Lung (tissue), 12 donors: ENCODE data around the gene SLC6A7. TPM values are rescaled to one million over a fixed set of nuclear protein-coding genes. Genes with fewer than 3 reads are reported as not detected.
A peak's percentile ranks its signal among the peaks of the same experiment; 100 is the strongest.
"Not testable (repeated sequence)": the region's sequence is repeated elsewhere in the genome, so short reads cannot be mapped to it uniquely, and the experiment has no call there.

Experiments
- ATAC-seq: fragments of 200-7000 bp; cut with Tn5 transposase; one replicate; pipeline ENCODE4 v1.9.1; 2020; ENCODE audit warnings: moderate number of reproducible peaks; ENCODE audit not compliant: insufficient read depth, low FRiP score
- DNase-seq, 3 donors: peaks; one replicate each; pipeline ENCODE4 v3.0.0-alpha.2; 2013 to 2017
- H3K27ac ChIP-seq, 2 donors: one replicate each; pipeline ENCODE4 v1.5.1; 2013; ENCODE audit warnings: mild to moderate bottlenecking in 2 of 2, moderate library complexity in 2 of 2, control low read depth in 1 of 2, inconsistent platforms in 1 of 2, low read depth in 1 of 2, low read length in 1 of 2
- H3K27me3 ChIP-seq, 3 donors: one replicate each; pipeline ENCODE4 v1.5.1; 2013; ENCODE audit warnings: low read length in 2 of 3; ENCODE audit not compliant: control insufficient read depth in 3 of 3, insufficient read depth in 3 of 3
- H3K36me3 ChIP-seq, 4 donors: one replicate each; pipeline ENCODE4 v1.5.1; 2013; ENCODE audit warnings: low read length in 4 of 4, mild to moderate bottlenecking in 1 of 4, moderate library complexity in 1 of 4; ENCODE audit not compliant: control insufficient read depth in 4 of 4, insufficient read depth in 4 of 4
- H3K4me1 ChIP-seq, 5 donors: one replicate each; pipeline ENCODE4 v1.5.1; 2013; ENCODE audit warnings: low read length in 5 of 5, mild to moderate bottlenecking in 2 of 5, moderate library complexity in 1 of 5; ENCODE audit not compliant: control insufficient read depth in 5 of 5, insufficient read depth in 5 of 5
- H3K4me3 ChIP-seq: one replicate; pipeline ENCODE4 v1.5.1; 2013; ENCODE audit warnings: mild to moderate bottlenecking, control low read depth, moderate library complexity
- H3K9ac ChIP-seq, 2 donors: one replicate each; pipeline ENCODE4 v1.5.1; 2013; ENCODE audit warnings: low read length in 2 of 2, control low read depth in 1 of 2; ENCODE audit not compliant: insufficient read depth in 1 of 2
- H3K9me3 ChIP-seq, 4 donors: one replicate each; pipeline ENCODE4 v1.5.1; 2013; ENCODE audit warnings: low read length in 3 of 4, mild to moderate bottlenecking in 1 of 4, moderate library complexity in 1 of 4; ENCODE audit not compliant: control insufficient read depth in 4 of 4, insufficient read depth in 3 of 4
- CTCF ChIP-seq: IDR thresholded peaks from 2 replicates; pipeline ENCODE4 v1.5.1; 2012; ENCODE audit warnings: mild to moderate bottlenecking; ENCODE audit errors: control extremely low read depth, extremely low read depth
- WGBS, 2 donors: extraction: QIAGEN DNeasy Blood & Tissue Kit; methylation state at CpG; one replicate each; pipeline ENCODE4 v1.1.7; 2013; 5-methylcytosine and 5-hydroxymethylcytosine counted together
- polyA plus RNA-seq, 2 donors: library from polyadenylated mRNA; stranded (reverse); fragments of 200-250 nt; gene quantifications; one replicate each; pipeline ENCODE4 v1.2.1, GENCODE V29; 2013
- total RNA-seq, 2 donors: library from RNA; depleted of rRNA in 1 of 2; stranded (reverse); fragments of >200 nt in 1 of 2; gene quantifications; one replicate each; pipeline ENCODE4 v1.2.1, GENCODE V29; 2014 to 2021
- donor health status: control.
- donor health status: control.
- donor health status: Bipolar disorder and iron deficiency.
- donor health status: healthy.
- donor health status: DM: yes; HTN: yes; CAD: no.

SLC6A7 gene
- total and polyA plus RNA-seq, 4 donors: 0.02 to 0.06 (median 0.03) TPM; not detected in 1

DNA sequence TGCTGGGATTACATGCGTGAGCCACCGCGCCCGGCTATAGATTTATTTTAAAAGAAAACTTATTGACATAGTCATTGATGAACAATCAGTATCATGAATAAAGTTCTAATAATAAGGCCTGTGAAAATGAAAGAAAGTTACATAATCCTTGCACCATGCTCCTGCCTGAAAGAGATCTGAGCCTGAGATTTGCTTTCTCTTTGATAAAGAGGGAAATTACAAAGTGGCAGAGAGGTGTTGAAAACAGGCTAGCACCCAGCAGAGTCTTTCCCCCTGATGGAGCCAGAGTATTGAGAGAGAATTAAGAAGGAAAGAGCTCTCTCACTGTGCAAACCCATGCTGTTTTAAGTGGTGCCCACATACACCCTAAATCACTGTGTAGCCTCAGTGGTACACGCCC is 37.2 kb downstream of the SLC6A7 start:
- no peaks in the 10 kb centered on the region for H3K27me3 ChIP-seq
- DNase-seq: no peak
- peaks cover 0 to 1% (median 0%) of the 10 kb centered on the region in 5 donors for H3K4me1 ChIP-seq
- 98 to 99% methylated on average over 5 of the region's 5 CpGs for WGBS, 2 donors
- H3K9me3 ChIP-seq: peaks cover 0 to 2% (median 0%) of the 10 kb centered on the region in 4 donors
- H3K4me3 ChIP-seq: no peak overlapping the region
- H3K9ac ChIP-seq: no peak overlapping the region
- no peak overlapping the region for H3K27ac ChIP-seq
- no peak for TF ChIP-seq CTCF
- no peak for ATAC-seq
- no peaks in the 10 kb centered on the region for H3K36me3 ChIP-seq

GRCh38 chr5:150227606-150228273 is 37.9 kb downstream of the SLC6A7 start:
- Histone ChIP-seq H3K9ac (peak overlapping the region in 1 of 2 donors; percentile 2), H3K27ac (no peak overlapping the region), H3K4me3 (no peak overlapping the region), H3K27me3 (no peaks in the 10 kb centered on the region), H3K4me1 (peaks cover 0 to 1% (median 0%) of the 10 kb centered on the region in 5 donors), H3K9me3 (peaks cover 0 to 2% (median 0%) of the 10 kb centered on the region in 4 donors), H3K36me3 (no peaks in the 10 kb centered on the region)
- DNase-seq: no peak
- no peak for ATAC-seq
- TF ChIP-seq CTCF: no peak
- 80 to 87% methylated on average over 11 of the region's 11 CpGs for WGBS, 2 donors

DNA sequence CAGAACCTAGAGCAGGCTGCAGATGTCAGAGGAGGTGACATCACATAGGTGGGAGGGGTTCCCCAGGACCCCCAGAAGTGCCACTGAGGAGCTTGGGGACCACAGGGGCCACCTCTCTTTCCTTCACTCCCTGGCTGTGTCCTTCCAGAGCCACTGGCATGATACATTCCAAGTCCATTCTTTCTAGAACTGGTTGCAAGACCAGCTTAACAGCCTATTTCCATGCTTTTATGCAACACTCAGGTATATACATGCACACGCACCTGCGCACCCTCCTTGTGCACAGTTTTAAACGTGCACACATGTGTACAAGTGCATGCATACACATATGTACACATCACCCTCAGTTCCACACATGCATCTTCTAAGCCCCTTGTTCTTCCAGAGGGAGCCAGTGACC is 39.7 kb downstream of the SLC6A7 start:
- no peak overlapping the region for H3K9ac ChIP-seq
- H3K9me3 ChIP-seq: peaks cover 0 to 2% (median 0%) of the 10 kb centered on the region in 4 donors
- WGBS, 2 donors: 69 to 93% methylated on average over 3 of the region's 3 CpGs
- DNase-seq: no peak
- H3K27ac ChIP-seq: no peak overlapping the region
- no peaks in the 10 kb centered on the region for H3K36me3 ChIP-seq
- no peak for ATAC-seq
- TF ChIP-seq CTCF: no peak
- peaks cover 0 to 1% (median 0%) of the 10 kb centered on the region in 5 donors for H3K4me1 ChIP-seq
- H3K27me3 ChIP-seq: no peaks in the 10 kb centered on the region
- no peak overlapping the region for H3K4me3 ChIP-seq

DNA sequence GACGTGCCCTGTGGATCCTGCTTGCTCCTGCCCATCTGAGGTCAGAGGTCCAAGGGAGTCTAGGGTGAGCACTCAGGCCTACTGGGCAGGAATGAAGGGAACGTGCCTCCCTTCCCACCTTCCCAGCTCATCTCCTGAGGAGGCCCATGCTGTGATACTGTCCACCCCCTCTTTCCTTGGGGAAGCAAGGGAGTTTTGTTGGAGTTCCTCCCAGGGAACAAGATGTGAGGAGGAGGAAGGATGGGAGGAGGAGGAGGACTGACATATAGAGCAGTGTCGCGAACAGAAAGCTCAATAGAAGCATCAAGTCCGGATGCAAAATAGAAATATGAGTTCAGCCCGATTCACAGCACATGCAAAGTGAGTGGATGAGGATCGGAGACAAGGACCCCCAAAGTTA is 41.0 kb downstream of the SLC6A7 start:
- DNase-seq (no peak), ATAC-seq (no peak)
- Histone ChIP-seq H3K36me3 (no peaks in the 10 kb centered on the region), H3K4me3 (no peak overlapping the region), H3K27me3 (no peaks in the 10 kb centered on the region), H3K4me1 (peaks cover 0 to 1% (median 0%) of the 10 kb centered on the region in 5 donors), H3K9me3 (peaks cover 0 to 2% (median 0%) of the 10 kb centered on the region in 4 donors), H3K9ac (no peak overlapping the region), H3K27ac (no peak overlapping the region)
- 92 to 95% methylated on average over 7 of the region's 7 CpGs for WGBS, 2 donors
- no peak for TF ChIP-seq CTCF

- H3K9ac ChIP-seq, ATAC-seq, H3K36me3 ChIP-seq, H3K4me1 ChIP-seq, H3K4me3 ChIP-seq, H3K27me3 ChIP-seq, DNase-seq, H3K9me3 ChIP-seq, H3K27ac ChIP-seq: not testable (repeated sequence)
- 91 to 95% methylated on average over 5 of the region's 5 CpGs for WGBS, 2 donors
These were observed 43.8 kb downstream of the SLC6A7 start for GRCh38 chr5:150233706-150234105.
